Lung (tissue), 12 donors: ENCODE data around the gene CENPU. TPM values are rescaled to one million over a fixed set of nuclear protein-coding genes. Genes with fewer than 3 reads are reported as not detected.

ENCODE experiments used
- ATAC-seq: fragments of 200-7000 bp; cut with Tn5 transposase; one replicate; pipeline ENCODE4 v1.9.1; 2020; ENCODE audit warnings: moderate number of reproducible peaks; ENCODE audit not compliant: insufficient read depth, low FRiP score
- DNase-seq, 3 donors: peaks; one replicate each; pipeline ENCODE4 v3.0.0-alpha.2; 2013 to 2017
- H3K27ac ChIP-seq, 2 donors: one replicate each; pipeline ENCODE4 v1.5.1; 2013; ENCODE audit warnings: mild to moderate bottlenecking in 2 of 2, moderate library complexity in 2 of 2, control low read depth in 1 of 2, inconsistent platforms in 1 of 2, low read depth in 1 of 2, low read length in 1 of 2
- H3K27me3 ChIP-seq, 3 donors: one replicate each; pipeline ENCODE4 v1.5.1; 2013; ENCODE audit warnings: low read length in 2 of 3; ENCODE audit not compliant: control insufficient read depth in 3 of 3, insufficient read depth in 3 of 3
- H3K36me3 ChIP-seq, 4 donors: one replicate each; pipeline ENCODE4 v1.5.1; 2013; ENCODE audit warnings: low read length in 4 of 4, mild to moderate bottlenecking in 1 of 4, moderate library complexity in 1 of 4; ENCODE audit not compliant: control insufficient read depth in 4 of 4, insufficient read depth in 4 of 4
- H3K4me1 ChIP-seq, 5 donors: one replicate each; pipeline ENCODE4 v1.5.1; 2013; ENCODE audit warnings: low read length in 5 of 5, mild to moderate bottlenecking in 2 of 5, moderate library complexity in 1 of 5; ENCODE audit not compliant: control insufficient read depth in 5 of 5, insufficient read depth in 5 of 5
- H3K4me3 ChIP-seq: one replicate; pipeline ENCODE4 v1.5.1; 2013; ENCODE audit warnings: mild to moderate bottlenecking, control low read depth, moderate library complexity
- H3K9ac ChIP-seq, 2 donors: one replicate each; pipeline ENCODE4 v1.5.1; 2013; ENCODE audit warnings: low read length in 2 of 2, control low read depth in 1 of 2; ENCODE audit not compliant: insufficient read depth in 1 of 2
- H3K9me3 ChIP-seq, 4 donors: one replicate each; pipeline ENCODE4 v1.5.1; 2013; ENCODE audit warnings: low read length in 3 of 4, mild to moderate bottlenecking in 1 of 4, moderate library complexity in 1 of 4; ENCODE audit not compliant: control insufficient read depth in 4 of 4, insufficient read depth in 3 of 4
- CTCF ChIP-seq: IDR thresholded peaks from 2 replicates; pipeline ENCODE4 v1.5.1; 2012; ENCODE audit warnings: mild to moderate bottlenecking; ENCODE audit errors: control extremely low read depth, extremely low read depth
- WGBS, 2 donors: extraction: QIAGEN DNeasy Blood & Tissue Kit; methylation state at CpG; one replicate each; pipeline ENCODE4 v1.1.7; 2013; 5-methylcytosine and 5-hydroxymethylcytosine counted together
- polyA plus RNA-seq, 2 donors: library from polyadenylated mRNA; stranded (reverse); fragments of 200-250 nt; gene quantifications; one replicate each; pipeline ENCODE4 v1.2.1, GENCODE V29; 2013
- total RNA-seq, 2 donors: library from RNA; depleted of rRNA in 1 of 2; stranded (reverse); fragments of >200 nt in 1 of 2; gene quantifications; one replicate each; pipeline ENCODE4 v1.2.1, GENCODE V29; 2014 to 2021
- donor health status: control.
- donor health status: control.
- donor health status: Bipolar disorder and iron deficiency.
- donor health status: healthy.
- donor health status: DM: yes; HTN: yes; CAD: no.

The CENPU gene
- total and polyA plus RNA-seq, 4 donors, result 2.1 to 11.7 (median 6.1) TPM

- Histone ChIP-seq H3K36me3 (peaks cover 10 to 20% (median 13%) of the 10 kb centered on the region in 4 donors), H3K27ac (no peak overlapping the region), H3K27me3 (no peaks in the 10 kb centered on the region), H3K4me1 (no peaks in the 10 kb centered on the region), H3K9ac (no peak overlapping the region), H3K9me3 (no peaks in the 10 kb centered on the region), H3K4me3 (no peak overlapping the region)
- WGBS, 2 donors, result 79 to 83% methylated on average over 3 of the region's 3 CpGs
- ATAC-seq (no peak), DNase-seq (no peak)
- TF ChIP-seq CTCF, result no peak
These were observed 57.9 kb downstream of the CENPU start for GRCh38 chr4:184675821-184676492.

GRCh38 chr4:184675018-184675417 lies 58.9 kb downstream of the CENPU start:
- ATAC-seq, result no peak
- Histone ChIP-seq H3K4me3 (no peak overlapping the region), H3K9ac (no peak overlapping the region), H3K36me3 (peaks cover 10 to 16% (median 13%) of the 10 kb centered on the region in 4 donors), H3K27ac (no peak overlapping the region), H3K9me3 (no peaks in the 10 kb centered on the region), H3K27me3 (no peaks in the 10 kb centered on the region), H3K4me1 (no peaks in the 10 kb centered on the region)
- no peak for TF ChIP-seq CTCF
- DNase-seq, result no peak
- 95 to 98% methylated on average over 5 of the region's 5 CpGs for WGBS, 2 donors

GRCh38 chr4:184674011-184674410 lies 59.9 kb downstream of the CENPU start:
- no peak for DNase-seq
- no peak for ATAC-seq
- no peak overlapping the region for H3K4me3 ChIP-seq

More at GRCh38 chr4:184674011-184674410, 59.9 kb downstream of the CENPU start:
- WGBS, 2 donors, result 79 to 92% methylated on average over 4 of the region's 4 CpGs
- H3K27me3 ChIP-seq, result no peaks in the 10 kb centered on the region
- TF ChIP-seq CTCF, result no peak
- H3K4me1 ChIP-seq, result peaks cover 0 to 2% (median 0%) of the 10 kb centered on the region in 5 donors
- H3K9ac ChIP-seq, result no peak overlapping the region
- no peaks in the 10 kb centered on the region for H3K9me3 ChIP-seq
- no peak overlapping the region for H3K27ac ChIP-seq
- peaks cover 13 to 18% (median 15%) of the 10 kb centered on the region in 4 donors for H3K36me3 ChIP-seq
